BJ (cell line): Measurements from ENCODE around the gene ELOB. TPM values are rescaled to one million over a fixed set of nuclear protein-coding genes. Genes with fewer than 3 reads are reported as not detected.

Experiments used
- CTCF ChIA-PET: fragments of 350-600 bp; formaldehyde crosslinking; extraction: SDS; loops from one replicate; lab custom pipeline; 2021; ENCODE audit warnings: antibody characterized with exemption, inconsistent platforms; lab: Yijun Ruan, JAX
- POLR2A ChIA-PET: fragments of 300-600 bp; sonication (Branson Sonifier 250); formaldehyde crosslinking; extraction: SDS; loops from one replicate; lab custom pipeline; 2021; ENCODE audit warnings: antibody characterized with exemption; lab: Charles Lee
- DNase-seq: peaks from one replicate; pipeline ENCODE4 v3.0.0-alpha.2; 2011; ENCODE audit warnings: low read depth
- H3K27me3 ChIP-seq: 2 replicates; pipeline ENCODE4 v1.6.0; 2011; ENCODE audit warnings: low read length; ENCODE audit not compliant: control insufficient read depth, insufficient read depth
- H3K36me3 ChIP-seq: 2 replicates; pipeline ENCODE4 v1.5.1; 2011; ENCODE audit warnings: low read length; ENCODE audit not compliant: control insufficient read depth, insufficient read depth
- H3K4me3 ChIP-seq: 2 replicates; pipeline ENCODE4 v1.5.1; 2011; ENCODE audit warnings: low read depth, mild to moderate bottlenecking, control low read depth, low read length
- polyA plus RNA-seq: library from polyadenylated mRNA; depleted of rRNA; stranded (reverse); fragments of >200 nt; gene quantifications from 2 replicates; pipeline ENCODE4 v1.2.3, GENCODE V29; 2011
- TF ChIP-seq, protein P1 (sequence below): IDR thresholded peaks from 2 replicates; pipeline ENCODE4 v1.5.1; 2011; ENCODE audit warnings: low read depth, mild to moderate bottlenecking, control low read depth, inconsistent platforms, low read length, moderate library complexity; ENCODE audit not compliant: insufficient read depth

ELOB gene
- polyA plus RNA-seq, 1 experiment = 212 TPM

DNA sequence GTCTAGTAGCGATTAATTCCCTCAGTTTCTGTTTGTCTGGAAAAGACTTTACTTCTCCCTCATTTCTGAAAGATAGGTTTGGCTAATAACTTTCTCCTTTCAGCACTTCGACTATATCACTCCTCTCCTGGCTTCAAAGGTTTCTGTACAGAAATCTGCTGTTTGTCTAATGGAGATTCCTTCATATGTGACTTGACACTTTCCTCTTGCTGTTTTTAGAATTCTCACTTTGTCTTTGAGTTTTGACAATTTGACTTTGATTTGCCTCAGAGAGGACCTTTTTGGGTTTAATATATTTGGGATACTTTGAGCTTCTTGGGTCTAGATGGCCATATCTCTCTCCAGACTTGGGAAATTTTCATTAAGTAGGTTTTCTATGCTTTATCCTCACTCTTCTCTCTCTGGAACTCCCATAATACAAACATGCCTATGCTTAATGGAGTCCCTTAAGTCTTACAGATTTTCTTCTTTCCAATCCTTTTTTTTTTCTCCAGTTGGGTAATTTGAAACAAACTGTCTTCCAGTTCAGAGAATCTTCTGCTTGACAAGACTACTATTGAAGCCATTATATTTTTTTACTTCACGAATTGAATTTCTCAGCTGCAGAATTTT, 32.2 kb upstream of the ELOB start:
- ChIA-PET CTCF (no interaction called here), POLR2A (no interaction called here)
- H3K27me3 ChIP-seq = peaks cover 16% of the 10 kb centered on the region
- TF ChIP-seq, protein P1, sequence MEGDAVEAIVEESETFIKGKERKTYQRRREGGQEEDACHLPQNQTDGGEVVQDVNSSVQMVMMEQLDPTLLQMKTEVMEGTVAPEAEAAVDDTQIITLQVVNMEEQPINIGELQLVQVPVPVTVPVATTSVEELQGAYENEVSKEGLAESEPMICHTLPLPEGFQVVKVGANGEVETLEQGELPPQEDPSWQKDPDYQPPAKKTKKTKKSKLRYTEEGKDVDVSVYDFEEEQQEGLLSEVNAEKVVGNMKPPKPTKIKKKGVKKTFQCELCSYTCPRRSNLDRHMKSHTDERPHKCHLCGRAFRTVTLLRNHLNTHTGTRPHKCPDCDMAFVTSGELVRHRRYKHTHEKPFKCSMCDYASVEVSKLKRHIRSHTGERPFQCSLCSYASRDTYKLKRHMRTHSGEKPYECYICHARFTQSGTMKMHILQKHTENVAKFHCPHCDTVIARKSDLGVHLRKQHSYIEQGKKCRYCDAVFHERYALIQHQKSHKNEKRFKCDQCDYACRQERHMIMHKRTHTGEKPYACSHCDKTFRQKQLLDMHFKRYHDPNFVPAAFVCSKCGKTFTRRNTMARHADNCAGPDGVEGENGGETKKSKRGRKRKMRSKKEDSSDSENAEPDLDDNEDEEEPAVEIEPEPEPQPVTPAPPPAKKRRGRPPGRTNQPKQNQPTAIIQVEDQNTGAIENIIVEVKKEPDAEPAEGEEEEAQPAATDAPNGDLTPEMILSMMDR = no peak
- DNase-seq = no peak
- H3K36me3 ChIP-seq = no peaks in the 10 kb centered on the region
- H3K4me3 ChIP-seq = no peak overlapping the region

DNA sequence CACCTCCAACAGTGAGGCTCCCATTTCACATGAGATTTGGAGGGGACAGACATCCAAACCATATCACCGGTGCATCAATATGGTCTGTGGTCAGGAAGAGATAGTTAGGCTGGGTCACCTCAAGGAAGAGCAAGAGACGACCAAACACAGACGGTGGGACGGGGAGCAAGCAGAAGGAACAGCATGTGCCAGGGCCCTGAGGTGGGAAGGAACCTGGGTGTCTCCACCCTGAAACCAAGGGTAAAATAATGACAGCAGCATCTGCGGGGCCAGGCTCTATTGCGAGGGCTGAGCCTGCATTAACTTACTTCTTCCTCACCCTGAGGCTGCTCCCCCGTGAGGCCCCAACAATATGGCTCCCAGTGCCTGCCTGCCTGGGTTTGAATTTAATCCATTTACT, 31.1 kb upstream of the ELOB start:
- CTCF ChIA-PET = interaction anchor here (0.7 kb wide), 1 partner anchor 60 kb away, joined by 3 read pairs; no protein-coding TSS in a partner anchor

DNA sequence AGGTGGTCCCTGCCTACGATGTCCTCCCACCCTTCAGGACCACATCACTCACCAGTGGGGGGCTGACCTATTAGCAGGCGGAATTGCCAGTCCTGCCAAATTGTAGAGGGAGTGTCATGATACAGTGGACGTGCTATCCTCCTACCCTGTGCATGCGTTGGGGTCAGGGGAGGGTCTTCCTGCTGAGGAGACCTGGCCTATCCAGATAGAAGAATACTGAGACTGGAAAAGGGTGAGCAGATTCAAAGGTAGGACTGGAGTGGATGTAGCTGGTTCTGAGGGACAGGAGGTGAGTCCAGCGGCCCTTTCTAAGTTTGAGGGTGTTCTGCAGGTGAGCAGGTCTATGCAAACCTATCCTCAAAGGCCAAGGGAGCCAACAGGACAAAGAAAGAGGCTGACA, 29.2 kb upstream of the ELOB start:
- H3K4me3 ChIP-seq = no peak overlapping the region
- peaks cover 9% of the 10 kb centered on the region for H3K27me3 ChIP-seq
- CTCF ChIA-PET = no interaction called here
- TF ChIP-seq, protein P1 = no peak
- DNase-seq = no peak
- POLR2A ChIA-PET = no interaction called here
- H3K36me3 ChIP-seq = no peaks in the 10 kb centered on the region

More for the DNA sequence above, 31.1 kb upstream of the ELOB start:
- no peak for DNase-seq
- Histone ChIP-seq H3K36me3 (no peaks in the 10 kb centered on the region), H3K4me3 (no peak overlapping the region), H3K27me3 (peaks cover 18% of the 10 kb centered on the region)
- TF ChIP-seq, protein P1 = no peak
- POLR2A ChIA-PET = no interaction called here

DNA sequence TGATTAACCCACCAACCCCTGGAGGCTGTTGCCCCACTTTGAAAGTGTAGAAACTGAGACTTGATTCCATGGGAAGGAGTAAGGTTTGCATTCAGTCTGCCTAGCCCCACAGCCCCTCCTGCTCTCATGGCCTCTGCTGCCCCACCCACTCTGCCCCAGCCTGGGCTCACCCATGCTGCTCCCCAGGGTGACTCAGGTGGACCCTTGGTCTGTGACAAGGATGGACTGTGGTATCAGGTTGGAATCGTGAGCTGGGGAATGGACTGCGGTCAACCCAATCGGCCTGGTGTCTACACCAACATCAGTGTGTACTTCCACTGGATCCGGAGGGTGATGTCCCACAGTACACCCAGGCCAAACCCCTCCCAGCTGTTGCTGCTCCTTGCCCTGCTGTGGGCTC, 27.6 kb upstream of the ELOB start:
- DNase-seq = no peak
- H3K4me3 ChIP-seq = no peak overlapping the region
- CTCF ChIA-PET = no interaction called here
- no peaks in the 10 kb centered on the region for H3K36me3 ChIP-seq
- H3K27me3 ChIP-seq = peaks cover 6% of the 10 kb centered on the region
- POLR2A ChIA-PET = no interaction called here
- TF ChIP-seq, protein P1 = no peak

DNA sequence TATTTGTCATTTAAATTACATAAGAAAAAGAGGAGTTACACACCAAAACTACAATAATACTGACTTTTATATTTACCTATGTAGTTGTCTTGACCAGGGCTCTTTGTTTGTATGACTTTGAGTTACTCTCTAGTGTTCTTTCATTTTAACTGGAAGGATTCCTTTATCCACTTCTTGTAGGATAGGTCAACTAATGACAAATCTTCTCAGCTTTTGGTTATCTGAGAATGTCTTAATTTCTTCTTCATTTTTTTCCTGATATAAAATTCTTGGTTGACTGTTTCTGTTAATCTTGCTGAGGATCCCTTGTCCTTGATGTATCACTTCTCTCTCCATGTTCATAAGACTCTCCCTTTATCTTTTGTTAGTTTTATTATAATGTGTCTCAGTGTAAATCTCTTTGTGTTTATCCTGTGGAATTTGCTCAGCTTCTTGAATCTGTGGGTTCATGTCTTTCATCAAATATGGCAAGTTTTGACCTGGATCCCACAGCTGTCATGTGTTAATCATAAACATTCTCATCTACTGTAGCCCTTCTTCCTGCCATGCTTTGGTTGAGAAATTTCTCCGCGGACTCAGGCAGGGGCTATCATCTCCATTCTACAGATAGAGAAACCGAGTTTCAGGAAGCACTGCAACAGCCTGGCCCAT, 26.6 kb upstream of the ELOB start:
- CTCF ChIA-PET = no interaction called here

More for the DNA sequence above, 26.6 kb upstream of the ELOB start:
- peaks cover 8% of the 10 kb centered on the region for H3K27me3 ChIP-seq
- DNase-seq = no peak
- POLR2A ChIA-PET = no interaction called here
- TF ChIP-seq, protein P1 = no peak
- no peak overlapping the region for H3K4me3 ChIP-seq
- H3K36me3 ChIP-seq = no peaks in the 10 kb centered on the region
